Effector CD4-positive, alpha-beta T cell (primary cell): Measurements from ENCODE around the gene DSCAML1.

ENCODE experiments used
- DNase-seq: peaks from one replicate; pipeline ENCODE4 v3.0.0-alpha.2; 2020

The DSCAML1 gene

GRCh38 chr11:117511483-117511930, 285.5 kb downstream of the DSCAML1 start:
- no peak for DNase-seq

- DNase-seq = no peak
Observed at GRCh38 chr11:117510646-117511045, 286.4 kb downstream of the DSCAML1 start.

GRCh38 chr11:117509543-117509942, 287.5 kb downstream of the DSCAML1 start:
- DNase-seq = no peak

- DNase-seq = no peak
Observed at GRCh38 chr11:117506971-117507370, 290.0 kb downstream of the DSCAML1 start.

- no peak for DNase-seq
Observed at GRCh38 chr11:117505285-117505970, 291.6 kb downstream of the DSCAML1 start.

GRCh38 chr11:117502779-117503100, 294.3 kb downstream of the DSCAML1 start:
- no peak for DNase-seq

GRCh38 chr11:117502015-117502778, 294.8 kb downstream of the DSCAML1 start:
- DNase-seq = no peak

GRCh38 chr11:117501237-117501898, 295.6 kb downstream of the DSCAML1 start:
- no peak for DNase-seq

- DNase-seq = no peak
Observed at GRCh38 chr11:117498791-117499190, 298.2 kb downstream of the DSCAML1 start.

- DNase-seq = no peak
Observed at GRCh38 chr11:117497206-117497951, 299.6 kb downstream of the DSCAML1 start.

- DNase-seq = no peak
Observed at GRCh38 chr11:117495357-117495756, 301.7 kb downstream of the DSCAML1 start.

GRCh38 chr11:117492578-117493251, 304.3 kb downstream of the DSCAML1 start:
- no peak for DNase-seq

GRCh38 chr11:117490911-117491310, 306.1 kb downstream of the DSCAML1 start:
- DNase-seq = no peak

- DNase-seq = no peak
Observed at GRCh38 chr11:117489999-117490679, 306.9 kb downstream of the DSCAML1 start.

GRCh38 chr11:117488996-117489952, 307.7 kb downstream of the DSCAML1 start:
- DNase-seq = no peak

- DNase-seq = no peak
Observed at GRCh38 chr11:117486059-117486458, 311.0 kb downstream of the DSCAML1 start.

- DNase-seq = no peak
Observed at GRCh38 chr11:117484156-117484555, 312.9 kb downstream of the DSCAML1 start.

GRCh38 chr11:117483372-117483771, 313.6 kb downstream of the DSCAML1 start:
- DNase-seq = no peak

GRCh38 chr11:117482881-117483280, 314.1 kb downstream of the DSCAML1 start:
- no peak for DNase-seq

GRCh38 chr11:117481885-117482284, 315.1 kb downstream of the DSCAML1 start:
- DNase-seq = no peak

- no peak for DNase-seq
Observed at GRCh38 chr11:117481036-117481435, 316.0 kb downstream of the DSCAML1 start.
